Endothelial cell of umbilical vein (primary cell): Measurements from ENCODE around the gene POU6F2. TPM values are rescaled to one million over a fixed set of nuclear protein-coding genes. Genes with fewer than 3 reads are reported as not detected.

ENCODE experiments used
- BruUV-seq: library from RNA; stranded (reverse); fragments of 400-500 nt; replicated peaks from 2 replicates; lab custom pipeline; 2021; lab: Mats Ljungman, UMichigan
- CTCF ChIA-PET: fragments of 300-600, 350-600 bp; sonication (Branson Sonifier 250); formaldehyde crosslinking; loops from one replicate; lab custom pipeline; 2021; ENCODE audit warnings: antibody characterized with exemption, inconsistent platforms; lab: Charles Lee
- POLR2A ChIA-PET: fragments of 300-600, 350-600 bp; sonication (Branson Sonifier 250); formaldehyde crosslinking; loops from one replicate; lab custom pipeline; 2021; ENCODE audit warnings: antibody characterized with exemption, inconsistent platforms; lab: Charles Lee
- DNase-seq: peaks from one replicate; pipeline ENCODE4 v3.0.0-alpha.2; 2011; ENCODE audit warnings: low read depth, low spot score
- FAIRE-seq: peaks from 2 replicates; lab custom pipeline; 2011; peaks lifted over from hg19 to GRCh38; lab: Jason Lieb, UNC
- H2AFZ ChIP-seq: 2 replicates; pipeline ENCODE4 v1.6.0; 2012; ENCODE audit warnings: low read depth, low read length, control low read depth, inconsistent platforms
- H3K27ac ChIP-seq: 2 replicates; pipeline ENCODE4 v1.5.1; 2011; ENCODE audit warnings: low read depth, mild to moderate bottlenecking, control low read depth, low read length, moderate library complexity; ENCODE audit not compliant: insufficient read depth
- H3K27me3 ChIP-seq, 2 experiments: 2 replicates each; pipeline versions ENCODE4 v1.6.0 to v1.6.1; 2011; ENCODE audit warnings: low read length in 2 of 2, mixed read lengths in 1 of 2; ENCODE audit not compliant: control insufficient read depth in 2 of 2, insufficient read depth in 2 of 2
- H3K36me3 ChIP-seq, 2 experiments: 2 replicates in 1 of 2; 3 replicates in 1 of 2; pipeline ENCODE4 v1.5.1; 2011; ENCODE audit warnings: low read length in 2 of 2, mild to moderate bottlenecking in 1 of 2, moderate library complexity in 1 of 2; ENCODE audit not compliant: control insufficient read depth in 2 of 2, insufficient read depth in 2 of 2; ENCODE audit errors: extremely low read depth in 1 of 2
- H3K4me1 ChIP-seq: 3 replicates; pipeline ENCODE4 v1.5.1; 2011; ENCODE audit warnings: mild to moderate bottlenecking, low read length; ENCODE audit not compliant: control insufficient read depth, insufficient read depth; ENCODE audit errors: extremely low read depth
- H3K4me2 ChIP-seq: 2 replicates; pipeline ENCODE4 v1.6.1; 2011; ENCODE audit warnings: low read length, control low read depth, mixed read lengths; ENCODE audit not compliant: insufficient read depth
- H3K4me3 ChIP-seq, 3 experiments: fragments of 200-600 bp in 1 of 3; sonication (generic), shearing (Covaris generic) in 1 of 3; replicated peaks in 1 of 3; 2 replicates each; pipeline ENCODE4 v1.5.1; 2011 to 2016; ENCODE audit warnings: control low read depth in 3 of 3, low read length in 3 of 3, mild to moderate bottlenecking in 2 of 3, inconsistent platforms in 1 of 3, low read depth in 1 of 3, moderate library complexity in 1 of 3; ENCODE audit not compliant: insufficient read depth in 1 of 3
- H3K79me2 ChIP-seq: 2 replicates; pipeline ENCODE4 v1.6.0; 2012; ENCODE audit warnings: low read length, inconsistent platforms; ENCODE audit not compliant: control insufficient read depth, insufficient read depth
- H3K9ac ChIP-seq: replicated peaks from 2 replicates; pipeline ENCODE3; 2011; ENCODE audit warnings: low read length, control low read depth; ENCODE audit not compliant: insufficient read depth; ENCODE audit errors: extremely low read depth
- H3K9me1 ChIP-seq: replicated peaks from 3 replicates; pipeline ENCODE4 v1.6.0; 2011; ENCODE audit warnings: mild to moderate bottlenecking, low read length; ENCODE audit not compliant: control insufficient read depth, insufficient read depth; ENCODE audit errors: extremely low read depth
- H3K9me3 ChIP-seq: replicated peaks from 2 replicates; pipeline ENCODE4 v1.5.1; 2012; ENCODE audit warnings: low read length, inconsistent platforms; ENCODE audit not compliant: control insufficient read depth, insufficient read depth
- H4K20me1 ChIP-seq: replicated peaks from 2 replicates; pipeline ENCODE3; 2011; ENCODE audit warnings: mild to moderate bottlenecking, low read length; ENCODE audit not compliant: control insufficient read depth, insufficient read depth; ENCODE audit errors: extremely low read depth
- EZH2 ChIP-seq: IDR thresholded peaks from 2 replicates; pipeline ENCODE4 v1.6.1; 2012; ENCODE audit warnings: borderline replicate concordance, low read depth, mild to moderate bottlenecking, moderate library complexity, low read length, inconsistent platforms; ENCODE audit not compliant: severe bottlenecking
- FOS ChIP-seq: IDR thresholded peaks from 2 replicates; pipeline ENCODE4 v1.6.1; 2011; ENCODE audit warnings: mild to moderate bottlenecking, low read length, moderate library complexity, borderline replicate concordance; ENCODE audit not compliant: insufficient read depth
- GATA2 ChIP-seq: IDR thresholded peaks from 2 replicates; pipeline ENCODE4 v1.7.0; 2011; ENCODE audit warnings: low read depth, mild to moderate bottlenecking, moderate library complexity, mixed read lengths, low read length; ENCODE audit not compliant: insufficient read length, insufficient read depth
- JUN ChIP-seq: IDR thresholded peaks from 2 replicates; pipeline ENCODE4 v1.6.1; 2011; ENCODE audit warnings: borderline replicate concordance, low read depth; ENCODE audit not compliant: insufficient read length, insufficient read depth
- MYC ChIP-seq: IDR thresholded peaks from one replicate; pipeline ENCODE4 v1.6.1; 2011; ENCODE audit warnings: mild to moderate bottlenecking, low read depth, low read length
- POLR2A ChIP-seq: IDR thresholded peaks from 2 replicates; pipeline ENCODE4 v1.6.1; 2012; ENCODE audit warnings: low read depth, mild to moderate bottlenecking, control low read depth, low read length
- POLR2AphosphoS5 ChIP-seq: IDR thresholded peaks from 2 replicates; pipeline ENCODE4 v1.6.1; 2012; ENCODE audit warnings: low read depth, mild to moderate bottlenecking, control low read depth, low read length, moderate library complexity; ENCODE audit not compliant: insufficient read depth
- dilution Hi-C: fragments of 300-500 bp; cut with MboI; formaldehyde crosslinking; loops from one replicate; pipeline ENCODE4 v1.15.0; 2019; ENCODE audit warnings: low sequenced_read_pairs; ENCODE audit not compliant: extremely low pct_ligation_motif_present
- intact Hi-C: fragments of 100-400 bp; cut with micrococcal nuclease; formaldehyde crosslinking; loops from one replicate; pipeline ENCODE4 v1.10.0; 2022
- polyA plus RNA-seq, 4 experiments: library from polyadenylated mRNA; depleted of rRNA in 3 of 4; stranded (reverse) in 3 of 4; unstranded in 1 of 4; fragments of >200 nt; gene quantifications; 2 replicates each; pipeline versions ENCODE4 v1.2.1 to v1.2.3, GENCODE V29; 2011 to 2012; ENCODE audit warnings: missing spikeins in 1 of 4
- total RNA-seq: library from RNA; stranded (reverse); gene quantifications from 2 replicates; pipeline ENCODE4 v1.2.3, GENCODE V29; 2021
- TF ChIP-seq, protein P1 (sequence below): IDR thresholded peaks from 2 replicates; pipeline ENCODE4 v1.6.1; 2011; ENCODE audit not compliant: insufficient read depth, insufficient read length
- TF ChIP-seq, protein P2 (sequence below), 2 donors: IDR thresholded peaks; 1 replicate in 1 of 2; 2 replicates in 1 of 2; pipeline ENCODE4 v1.5.1; 2011; ENCODE audit warnings: low read length in 2 of 2, mild to moderate bottlenecking in 2 of 2, moderate library complexity in 2 of 2, control low read depth in 1 of 2, inconsistent platforms in 1 of 2, low read depth in 1 of 2; ENCODE audit not compliant: insufficient read depth in 1 of 2; ENCODE audit errors: extremely low read depth in 1 of 2

Gene POU6F2
- total and polyA plus RNA-seq, 2 donors (not counting 3 experiments of a cell fraction or from before 2014, with no cell fraction given): 0.29 TPM; not detected in 1

DNA sequence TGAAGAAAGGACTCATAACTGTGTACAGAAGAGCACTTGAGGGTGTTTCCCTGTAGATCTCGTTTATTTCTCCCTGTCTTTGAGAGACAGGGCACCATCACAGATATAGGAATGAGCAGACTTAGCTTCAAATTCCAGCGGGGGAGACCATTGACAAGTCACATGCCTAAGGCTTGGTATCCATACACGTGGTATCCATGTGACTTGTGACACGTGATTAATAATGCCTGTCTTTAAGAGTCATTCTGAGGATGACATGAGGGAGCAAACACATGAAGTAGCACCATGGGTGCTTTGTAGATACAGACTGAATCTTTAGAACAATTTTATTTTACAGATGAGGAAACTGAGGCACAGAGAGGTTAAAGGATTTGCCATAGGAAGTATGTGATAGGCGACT is 292.3 kb downstream of the POU6F2 start:
- Histone ChIP-seq H3K9me3 (no peaks in the 10 kb centered on the region), H3K79me2 (no peaks in the 10 kb centered on the region), H3K9ac (no peak overlapping the region), H3K27ac (no peak overlapping the region), H3K36me3 (no peaks in the 10 kb centered on the region), H2AFZ (no peak overlapping the region), H3K4me1 (no peaks in the 10 kb centered on the region), H3K4me3 (no peak overlapping the region), H3K4me2 (no peak overlapping the region), H3K27me3 (no peaks in the 10 kb centered on the region), H3K9me1 (no peaks in the 10 kb centered on the region), H4K20me1 (no peaks in the 10 kb centered on the region)
- FAIRE-seq (no peak), DNase-seq (no peak)
- POLR2A ChIA-PET: no interaction called here
- CTCF ChIA-PET: no interaction called here
- TF ChIP-seq POLR2AphosphoS5: no peak
- TF ChIP-seq, protein P1, sequence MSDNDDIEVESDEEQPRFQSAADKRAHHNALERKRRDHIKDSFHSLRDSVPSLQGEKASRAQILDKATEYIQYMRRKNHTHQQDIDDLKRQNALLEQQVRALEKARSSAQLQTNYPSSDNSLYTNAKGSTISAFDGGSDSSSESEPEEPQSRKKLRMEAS: no peak
- no peak for TF ChIP-seq MYC
- TF ChIP-seq FOS: no peak
- TF ChIP-seq EZH2: no peak
- intact Hi-C loops: no loop called here
- dilution Hi-C loops: no loop called here
- no TSS peak for BruUV-seq

DNA sequence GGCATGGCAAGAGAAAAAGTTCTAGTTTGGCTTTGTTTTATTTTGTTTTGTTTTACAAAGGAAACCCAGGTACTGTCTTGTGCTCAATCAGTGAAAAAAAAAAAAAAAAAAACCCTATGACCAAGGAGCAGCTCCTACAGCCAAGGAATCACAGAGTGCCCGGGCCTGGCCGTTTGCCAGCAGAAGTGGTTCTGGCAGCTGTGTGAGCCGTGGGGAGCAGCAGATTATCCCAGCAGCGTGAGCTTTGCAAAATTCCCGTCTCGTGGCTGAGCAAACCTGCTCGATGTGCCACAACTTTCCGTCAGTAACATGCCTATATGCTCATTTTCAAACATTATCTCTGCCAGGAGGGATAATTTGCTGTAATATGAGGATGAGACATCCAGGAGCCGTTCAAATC is 293.7 kb downstream of the POU6F2 start:
- Histone ChIP-seq H3K9ac (no peak overlapping the region), H3K9me1 (no peaks in the 10 kb centered on the region), H2AFZ (no peak overlapping the region), H3K9me3 (no peaks in the 10 kb centered on the region), H3K4me1 (no peaks in the 10 kb centered on the region), H4K20me1 (no peaks in the 10 kb centered on the region), H3K36me3 (no peaks in the 10 kb centered on the region), H3K4me2 (no peak overlapping the region), H3K79me2 (no peaks in the 10 kb centered on the region), H3K27me3 (no peaks in the 10 kb centered on the region), H3K27ac (no peak overlapping the region), H3K4me3 (no peak overlapping the region)
- CTCF ChIA-PET: no interaction called here
- intact Hi-C loops (no loop called here), dilution Hi-C loops (no loop called here)
- POLR2A ChIA-PET: no interaction called here
- no TSS peak for BruUV-seq
- DNase-seq (no peak), FAIRE-seq (no peak)
- TF ChIP-seq, protein P1: no peak
- TF ChIP-seq, protein P2, sequence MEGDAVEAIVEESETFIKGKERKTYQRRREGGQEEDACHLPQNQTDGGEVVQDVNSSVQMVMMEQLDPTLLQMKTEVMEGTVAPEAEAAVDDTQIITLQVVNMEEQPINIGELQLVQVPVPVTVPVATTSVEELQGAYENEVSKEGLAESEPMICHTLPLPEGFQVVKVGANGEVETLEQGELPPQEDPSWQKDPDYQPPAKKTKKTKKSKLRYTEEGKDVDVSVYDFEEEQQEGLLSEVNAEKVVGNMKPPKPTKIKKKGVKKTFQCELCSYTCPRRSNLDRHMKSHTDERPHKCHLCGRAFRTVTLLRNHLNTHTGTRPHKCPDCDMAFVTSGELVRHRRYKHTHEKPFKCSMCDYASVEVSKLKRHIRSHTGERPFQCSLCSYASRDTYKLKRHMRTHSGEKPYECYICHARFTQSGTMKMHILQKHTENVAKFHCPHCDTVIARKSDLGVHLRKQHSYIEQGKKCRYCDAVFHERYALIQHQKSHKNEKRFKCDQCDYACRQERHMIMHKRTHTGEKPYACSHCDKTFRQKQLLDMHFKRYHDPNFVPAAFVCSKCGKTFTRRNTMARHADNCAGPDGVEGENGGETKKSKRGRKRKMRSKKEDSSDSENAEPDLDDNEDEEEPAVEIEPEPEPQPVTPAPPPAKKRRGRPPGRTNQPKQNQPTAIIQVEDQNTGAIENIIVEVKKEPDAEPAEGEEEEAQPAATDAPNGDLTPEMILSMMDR (IDR thresholded peaks at IDR 0.05; ENCODE audit: extremely low read depth in 1 of 2, insufficient read depth in 1 of 2, low read depth in 1 of 2, low read length in 2 of 2): no peak
- no peak for TF ChIP-seq JUN
- no peak for TF ChIP-seq GATA2
- TF ChIP-seq FOS: no peak
- TF ChIP-seq EZH2: no peak
- TF ChIP-seq MYC: no peak
- no peak for TF ChIP-seq POLR2AphosphoS5
- no peak for TF ChIP-seq POLR2A
